Measurements from ENCODE around the gene STARD13.
A peak's percentile ranks its signal among the peaks of the same experiment; 100 is the strongest.

Gene STARD13

DNA sequence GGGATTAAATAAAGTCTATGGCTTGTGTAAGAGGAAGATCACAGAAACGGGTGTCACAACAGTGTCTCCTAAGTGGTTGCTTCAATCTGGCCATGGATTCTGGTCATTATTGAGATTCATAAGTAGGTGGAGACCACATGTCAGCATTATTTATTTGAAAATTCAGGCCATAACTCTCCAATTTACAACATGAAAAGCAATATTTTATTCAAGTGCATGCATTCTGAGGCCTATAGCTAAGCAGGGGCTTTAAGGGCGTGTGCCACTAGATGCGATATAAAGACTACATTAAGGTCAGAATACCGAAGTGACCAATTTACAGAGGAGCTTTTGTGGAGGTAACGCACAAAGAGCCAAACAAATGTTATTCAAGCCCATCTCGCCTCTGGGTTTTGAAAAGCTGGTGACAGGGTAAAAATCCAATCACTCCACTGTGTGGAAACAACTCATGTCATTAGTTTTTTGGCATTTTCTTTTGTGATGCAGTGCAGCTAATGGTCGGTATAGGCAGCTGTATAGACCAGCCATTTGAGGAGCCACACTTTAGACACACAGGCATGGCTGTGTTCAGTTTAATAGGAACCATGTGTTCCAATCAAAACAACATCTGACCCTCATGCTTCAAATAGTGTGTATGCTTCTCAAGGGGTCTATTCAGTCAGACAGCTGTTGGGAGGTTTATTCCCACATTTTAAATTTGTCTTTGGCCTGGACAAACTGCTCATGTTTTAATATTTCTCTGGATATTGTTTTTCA, 145.6 kb downstream of the STARD13 start:
- DNase-seq = no peak

- no peak for DNase-seq
Measured at GRCh38 chr13:33139184-33139583, 146.4 kb downstream of the STARD13 start.

GRCh38 chr13:33138441-33138840, 147.1 kb downstream of the STARD13 start:
- DNase-seq = no peak

DNA sequence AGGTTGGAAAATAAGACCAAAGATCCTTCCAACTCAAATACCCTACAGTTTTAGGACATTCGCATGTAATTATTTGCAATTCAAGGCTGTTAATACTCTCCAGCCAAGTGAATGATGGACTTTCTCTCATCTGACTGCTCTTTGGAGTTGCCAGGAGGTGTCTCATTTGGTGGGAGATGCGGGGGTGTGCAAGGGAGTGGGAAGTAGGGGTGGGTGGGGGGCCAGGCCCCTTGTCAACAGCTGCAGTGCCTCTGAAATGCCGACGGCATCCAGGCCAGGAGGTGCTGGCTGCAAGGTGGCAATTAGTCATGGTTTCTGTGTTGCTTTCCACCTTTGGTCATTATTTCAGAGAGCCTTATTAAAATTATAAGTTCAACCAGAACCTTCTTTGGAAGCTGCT, 147.8 kb downstream of the STARD13 start:
- DNase-seq = no peak

DNA sequence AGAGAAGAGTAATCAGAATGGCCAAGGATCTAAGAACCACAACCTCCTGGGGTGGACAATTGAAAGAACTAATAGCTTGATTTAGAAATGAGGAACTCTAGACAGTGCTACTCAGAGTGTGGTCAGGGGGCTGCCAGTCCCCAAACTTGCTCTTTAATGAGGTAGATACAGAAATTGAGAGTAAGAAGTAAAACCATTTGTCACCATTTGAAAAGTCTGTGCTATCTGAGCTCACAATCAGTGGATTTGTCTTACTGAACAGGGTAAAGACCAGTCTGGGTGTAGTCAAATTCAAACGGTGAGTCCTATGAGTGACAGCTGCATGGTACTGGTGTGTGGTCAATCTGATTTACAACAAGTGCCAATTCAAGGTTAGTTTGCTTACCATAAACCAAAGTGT, 150.5 kb downstream of the STARD13 start:
- DNase-seq = peak; percentile 16

GRCh38 chr13:33134213-33134612, 151.3 kb downstream of the STARD13 start:
- DNase-seq = peak; percentile 13

- DNase-seq = no peak
Measured at GRCh38 chr13:33132644-33133440, 152.7 kb downstream of the STARD13 start.

GRCh38 chr13:33129886-33130285, 155.7 kb downstream of the STARD13 start:
- no peak for DNase-seq

- DNase-seq = no peak
Measured at GRCh38 chr13:33129094-33129832, 156.3 kb downstream of the STARD13 start.

DNA sequence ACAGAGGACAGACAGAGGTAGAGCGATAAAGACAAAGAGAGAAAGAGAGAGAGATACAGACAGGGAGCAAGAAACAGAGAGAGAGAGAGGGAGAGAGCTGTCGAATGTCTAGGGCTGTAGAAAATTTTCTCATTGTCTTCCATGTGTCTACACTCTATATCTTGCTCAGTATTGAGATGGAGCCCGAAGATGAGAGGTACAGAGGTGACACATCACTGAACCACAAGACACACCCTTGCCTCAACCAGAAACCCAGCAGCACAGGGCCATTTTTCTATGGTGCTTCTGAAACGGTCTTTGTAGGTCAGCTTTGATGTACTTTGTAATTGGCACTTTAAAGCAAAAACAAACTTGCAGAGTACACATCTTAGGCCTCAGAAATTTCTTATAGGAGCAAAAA, 157.4 kb downstream of the STARD13 start:
- no peak for DNase-seq

DNA sequence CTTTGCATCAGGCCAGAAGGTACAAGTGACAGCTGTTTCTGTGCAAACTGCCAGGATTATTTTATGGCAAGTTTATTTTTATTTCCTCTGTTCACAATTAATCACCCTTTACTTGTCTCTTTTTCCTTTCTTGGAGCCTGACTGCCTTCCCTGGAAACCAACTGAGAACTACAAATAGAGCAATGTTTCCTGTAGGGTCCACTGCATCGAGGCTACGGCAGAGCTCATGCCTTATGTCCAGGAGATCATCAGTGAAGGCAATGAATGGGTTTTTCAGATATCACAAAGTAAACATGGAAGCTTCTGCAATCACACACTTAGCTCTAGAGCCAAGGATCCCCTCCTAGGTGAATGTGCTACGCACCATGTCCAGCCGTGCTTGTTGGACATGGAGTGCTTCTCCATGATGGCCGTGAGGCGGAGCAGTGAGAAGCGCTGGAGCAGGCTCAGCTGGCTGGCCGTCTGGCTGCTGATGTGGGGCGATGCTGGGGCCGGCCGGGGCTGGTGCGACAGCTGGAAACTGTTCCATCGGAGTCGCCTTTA, 158.5 kb downstream of the STARD13 start:
- no peak for DNase-seq

- DNase-seq = peak; percentile 34
Measured at GRCh38 chr13:33125821-33126570, 159.6 kb downstream of the STARD13 start.

- DNase-seq = peak; percentile 93
Measured at GRCh38 chr13:33123066-33123859, 162.3 kb downstream of the STARD13 start.

DNA sequence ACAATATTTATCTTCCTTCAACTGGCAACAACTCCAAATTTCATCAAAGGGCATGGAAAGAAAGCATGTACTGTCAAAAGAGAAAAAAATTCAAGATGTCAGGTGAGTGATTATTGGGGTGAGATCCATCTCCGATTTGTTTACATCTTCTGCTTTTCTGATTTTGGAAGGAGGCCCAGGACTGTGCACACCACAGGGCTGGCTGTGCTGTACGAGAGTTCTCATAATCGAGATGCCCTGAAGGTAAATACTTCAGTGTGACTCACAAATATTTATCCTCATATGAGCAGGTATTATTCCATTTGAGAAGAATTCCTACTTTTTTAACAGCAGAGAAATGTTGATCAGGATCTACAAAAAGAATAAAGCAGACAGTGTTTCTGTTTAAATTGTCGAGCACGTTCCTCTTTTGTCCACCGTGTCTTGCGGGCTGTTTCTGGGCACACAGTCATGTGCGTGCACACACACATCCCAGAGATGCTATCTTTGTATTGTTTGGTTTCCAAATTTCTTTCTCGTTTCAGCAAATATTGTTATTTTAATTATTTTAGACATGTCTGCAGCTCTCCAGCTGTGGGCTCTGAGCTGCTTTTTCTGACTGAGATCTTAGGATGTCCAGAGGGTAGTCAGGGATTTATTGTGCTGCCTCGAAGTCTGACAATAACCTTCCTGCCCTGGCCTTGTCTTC, 165.6 kb downstream of the STARD13 start:
- no peak for DNase-seq

DNA sequence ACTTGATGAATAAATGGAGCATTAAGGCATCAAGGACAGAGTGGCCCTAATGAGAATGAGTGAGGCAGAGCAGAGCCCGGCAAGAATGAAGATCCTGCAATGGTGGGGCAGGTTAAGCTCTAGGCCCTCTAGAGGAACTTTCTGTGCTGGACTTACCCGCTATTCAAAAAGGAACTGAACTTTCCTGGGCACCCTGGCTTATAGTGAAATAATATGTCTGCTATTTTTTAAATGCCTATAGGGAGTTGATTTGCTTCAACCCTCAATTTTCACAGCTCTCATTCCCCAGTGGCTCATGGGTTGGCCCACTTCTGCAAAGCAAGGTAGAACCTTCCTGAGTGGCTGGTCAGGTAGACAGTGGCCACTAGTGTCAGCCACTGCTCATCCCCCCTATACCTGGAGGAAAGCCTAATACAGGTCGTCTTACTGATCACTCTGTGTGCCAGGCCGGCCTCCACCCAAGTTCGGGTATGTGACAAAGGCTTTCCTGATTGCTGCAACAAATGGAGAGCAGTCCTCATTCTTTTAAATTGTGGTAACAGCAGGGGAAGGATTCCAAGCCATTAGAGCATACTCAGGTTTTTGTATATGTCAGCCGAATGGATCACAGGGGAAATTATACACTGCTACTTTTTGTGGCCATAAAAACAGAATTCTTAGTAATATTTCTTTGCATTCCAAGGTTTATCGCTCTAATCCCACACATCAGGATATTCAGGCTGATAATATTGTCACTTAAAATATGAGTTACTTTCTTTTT, 166.4 kb downstream of the STARD13 start:
- DNase-seq = no peak

- DNase-seq = no peak
Measured at GRCh38 chr13:33116321-33117010, 169.1 kb downstream of the STARD13 start.

GRCh38 chr13:33115274-33115673, 170.3 kb downstream of the STARD13 start:
- no peak for DNase-seq

DNA sequence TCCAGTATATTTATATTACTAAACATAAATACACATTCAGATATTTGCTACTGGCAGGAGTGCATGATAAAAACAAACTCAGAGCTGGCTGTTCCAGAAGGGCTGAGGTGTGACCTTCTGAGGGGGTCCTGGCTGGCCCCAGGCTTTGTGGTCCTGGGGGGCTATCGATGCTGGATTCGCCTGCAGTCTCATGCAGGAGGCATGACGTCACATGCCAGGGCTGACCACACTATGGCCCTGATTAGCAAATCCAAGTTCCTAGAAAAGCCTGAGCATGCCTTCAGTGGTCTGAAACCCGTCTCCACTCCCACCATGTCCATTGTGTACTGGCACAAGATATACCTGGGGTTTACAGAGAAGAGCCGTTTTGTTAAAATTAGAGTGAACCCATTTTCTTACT, 171.4 kb downstream of the STARD13 start:
- peak; percentile 6 for DNase-seq

- DNase-seq = no peak
Measured at GRCh38 chr13:33112766-33113165, 172.8 kb downstream of the STARD13 start.
